ENCODE measurements around the gene EXOC6B. TPM values are rescaled to one million over a fixed set of nuclear protein-coding genes. Genes with fewer than 3 reads are reported as not detected.

EXOC6B gene
- total RNA-seq, 1 experiment from 2014 or later, result 40.1 TPM

DNA sequence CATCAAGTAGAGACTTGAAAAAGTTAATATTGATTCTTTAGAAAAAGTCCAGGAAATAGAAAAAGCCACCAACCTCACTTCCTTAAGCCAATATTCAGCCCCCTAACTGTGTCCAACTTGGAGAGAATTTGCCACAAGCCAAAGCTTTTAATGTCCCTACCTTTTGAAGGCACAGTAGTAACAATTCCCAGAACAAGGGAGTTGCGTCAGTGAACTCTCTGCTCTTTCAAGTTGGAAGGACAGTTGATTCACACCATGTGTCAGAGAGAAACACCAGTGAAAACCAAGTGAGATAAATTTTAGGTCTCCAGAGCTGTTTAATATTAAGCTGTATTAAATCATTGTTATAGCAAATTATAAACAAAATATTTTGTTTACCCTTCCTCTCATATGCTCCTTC lies 66.1 kb downstream of the EXOC6B start:
- Mint-ChIP-seq H3K36me3 (ENCODE audit: insufficient read depth in 1 of 3, low read depth in 3 of 3) (peaks cover 16 to 31% (median 23%) of the 10 kb centered on the region in 3 experiments), H3K9me3 (peaks cover 18 to 19% of the 10 kb centered on the region in 2 experiments; a peak in 4 of 5 replicates), H3K27me3 (ENCODE audit: low read depth) (no peaks in the 10 kb centered on the region; the same call in 1 of the 2 replicates), H3K27ac (no peak overlapping the region; a peak in 1 of 7 replicates), H3K4me3 (no peak overlapping the region), H3K4me1 (peaks cover 10 to 14% of the 10 kb centered on the region in 2 experiments)
- Histone ChIP-seq H4K91ac (ENCODE audit: insufficient read length, low read depth, low read length) (no peak overlapping the region), H2BK120ac (ENCODE audit: low read depth, low read length, poor library complexity, severe bottlenecking) (no peak overlapping the region), H3K79me2 (ENCODE audit: insufficient read depth, low read length) (no peaks in the 10 kb centered on the region), H3K4me1 (ENCODE audit: insufficient read depth, low read length) (0 out of 2 replicates have a peak, but pooled peaks cover 2% of the 10 kb centered on the region), H3K23me2 (ENCODE audit: insufficient read length, low read depth, low read length, poor library complexity, severe bottlenecking) (no peaks in the 10 kb centered on the region), H4K5ac (ENCODE audit: insufficient read length, low read depth, low read length) (no peak overlapping the region), H3K27ac (ENCODE audit: insufficient read length, low read depth, low read length) (no peak overlapping the region), H3K18ac (ENCODE audit: insufficient read length, low read depth, low read length) (no peak overlapping the region), H3K4ac (ENCODE audit: low read depth, low read length) (no peak overlapping the region), H3K4me2 (ENCODE audit: insufficient read depth, insufficient read length, low read length) (no peak overlapping the region), H2BK12ac (ENCODE audit: insufficient read length, low read depth, low read length) (no peak overlapping the region), H2AK5ac (ENCODE audit: insufficient read length, low read length) (no peak overlapping the region), H3K9ac (ENCODE audit: extremely low read depth, insufficient read length, low read length) (no peak overlapping the region), H3K9me3 (ENCODE audit: control insufficient read depth, low read depth, low read length) (no peaks in the 10 kb centered on the region), H3K23ac (ENCODE audit: insufficient read length, low read depth, low read length) (no peak overlapping the region), H3K14ac (ENCODE audit: insufficient read depth, low read length) (no peak overlapping the region), H3T11ph (ENCODE audit: low read length) (no peak overlapping the region), H4K8ac (replicated peaks; ENCODE audit: insufficient read length, low read depth, low read length) (no peak overlapping the region), H2BK15ac (ENCODE audit: low read depth, low read length) (no peak overlapping the region), H3K79me1 (ENCODE audit: insufficient read depth, low read depth, low read length, poor library complexity, severe bottlenecking) (no peaks in the 10 kb centered on the region), H3K56ac (ENCODE audit: insufficient read length, low read depth, low read length) (no peak overlapping the region), H2AFZ (ENCODE audit: low read length) (no peak overlapping the region), H2BK20ac (ENCODE audit: low read depth, low read length, poor library complexity, severe bottlenecking) (no peak overlapping the region), H2BK5ac (ENCODE audit: insufficient read length, low read length) (no peak overlapping the region), H4K20me1 (ENCODE audit: control insufficient read depth, insufficient read depth, insufficient read length) (no peaks in the 10 kb centered on the region), H3K27me3 (ENCODE audit: insufficient read depth, low read length) (no peaks in the 10 kb centered on the region)
- TF ChIP-seq, protein P1, sequence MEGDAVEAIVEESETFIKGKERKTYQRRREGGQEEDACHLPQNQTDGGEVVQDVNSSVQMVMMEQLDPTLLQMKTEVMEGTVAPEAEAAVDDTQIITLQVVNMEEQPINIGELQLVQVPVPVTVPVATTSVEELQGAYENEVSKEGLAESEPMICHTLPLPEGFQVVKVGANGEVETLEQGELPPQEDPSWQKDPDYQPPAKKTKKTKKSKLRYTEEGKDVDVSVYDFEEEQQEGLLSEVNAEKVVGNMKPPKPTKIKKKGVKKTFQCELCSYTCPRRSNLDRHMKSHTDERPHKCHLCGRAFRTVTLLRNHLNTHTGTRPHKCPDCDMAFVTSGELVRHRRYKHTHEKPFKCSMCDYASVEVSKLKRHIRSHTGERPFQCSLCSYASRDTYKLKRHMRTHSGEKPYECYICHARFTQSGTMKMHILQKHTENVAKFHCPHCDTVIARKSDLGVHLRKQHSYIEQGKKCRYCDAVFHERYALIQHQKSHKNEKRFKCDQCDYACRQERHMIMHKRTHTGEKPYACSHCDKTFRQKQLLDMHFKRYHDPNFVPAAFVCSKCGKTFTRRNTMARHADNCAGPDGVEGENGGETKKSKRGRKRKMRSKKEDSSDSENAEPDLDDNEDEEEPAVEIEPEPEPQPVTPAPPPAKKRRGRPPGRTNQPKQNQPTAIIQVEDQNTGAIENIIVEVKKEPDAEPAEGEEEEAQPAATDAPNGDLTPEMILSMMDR (conservative IDR thresholded peaks at IDR 0.05), result no peak
- WGBS (ENCODE audit: extremely low coverage, insufficient read length, low lambda C conversion rate), result no CpG with 5 or more reads among the region's 1 CpG
- DNase-seq, result no peak
